Omental fat pad (tissue), 4 donors: Measurements from ENCODE around the gene KRTAP10-6. TPM values are rescaled to one million over a fixed set of nuclear protein-coding genes. Genes with fewer than 3 reads are reported as not detected.
"Not testable (repeated sequence)": the region's sequence is repeated elsewhere in the genome, so short reads cannot be mapped to it uniquely, and the experiment has no call there.

ENCODE experiments used
- ATAC-seq: fragments of 150-250 bp; one replicate; pipeline ENCODE4 v1.9.1; 2016; ENCODE audit warnings: mild to moderate bottlenecking, moderate library complexity; ENCODE audit not compliant: low FRiP score
- DNase-seq: peaks from one replicate; pipeline ENCODE4 v3.0.0-alpha.2; 2019; ENCODE audit warnings: low spot score
- CTCF ChIP-seq, 3 donors: fragments of 450-650 bp; IDR thresholded peaks; one replicate each; pipeline ENCODE4 v1.5.1; 2016 to 2017; ENCODE audit warnings: antibody characterized with exemption in 3 of 3, mild to moderate bottlenecking in 3 of 3, moderate library complexity in 2 of 3
- total RNA-seq, 4 donors: library from RNA; depleted of rRNA; stranded (reverse); fragments of >200 nt; gene quantifications; one replicate each; pipeline ENCODE4 v1.1.0, GENCODE V29; 2016

The KRTAP10-6 gene
- total RNA-seq, 4 donors from 2014 or later, result not detected

- ATAC-seq (no peak), DNase-seq (no peak)
- no peak for TF ChIP-seq CTCF (IDR thresholded peaks at IDR 0.05)
These were observed 2.2 kb upstream of the KRTAP10-6 start for GRCh38 chr21:44594406-44594916.

- no peak for DNase-seq
- no peak for TF ChIP-seq CTCF (IDR thresholded peaks at IDR 0.05)
- no peak for ATAC-seq
These were observed 1.5 kb upstream of the KRTAP10-6 start for GRCh38 chr21:44593598-44594405.

- not testable (repeated sequence) for DNase-seq, ATAC-seq
These were observed 539 bp downstream of the KRTAP10-6 start for GRCh38 chr21:44591801-44592130.

DNA sequence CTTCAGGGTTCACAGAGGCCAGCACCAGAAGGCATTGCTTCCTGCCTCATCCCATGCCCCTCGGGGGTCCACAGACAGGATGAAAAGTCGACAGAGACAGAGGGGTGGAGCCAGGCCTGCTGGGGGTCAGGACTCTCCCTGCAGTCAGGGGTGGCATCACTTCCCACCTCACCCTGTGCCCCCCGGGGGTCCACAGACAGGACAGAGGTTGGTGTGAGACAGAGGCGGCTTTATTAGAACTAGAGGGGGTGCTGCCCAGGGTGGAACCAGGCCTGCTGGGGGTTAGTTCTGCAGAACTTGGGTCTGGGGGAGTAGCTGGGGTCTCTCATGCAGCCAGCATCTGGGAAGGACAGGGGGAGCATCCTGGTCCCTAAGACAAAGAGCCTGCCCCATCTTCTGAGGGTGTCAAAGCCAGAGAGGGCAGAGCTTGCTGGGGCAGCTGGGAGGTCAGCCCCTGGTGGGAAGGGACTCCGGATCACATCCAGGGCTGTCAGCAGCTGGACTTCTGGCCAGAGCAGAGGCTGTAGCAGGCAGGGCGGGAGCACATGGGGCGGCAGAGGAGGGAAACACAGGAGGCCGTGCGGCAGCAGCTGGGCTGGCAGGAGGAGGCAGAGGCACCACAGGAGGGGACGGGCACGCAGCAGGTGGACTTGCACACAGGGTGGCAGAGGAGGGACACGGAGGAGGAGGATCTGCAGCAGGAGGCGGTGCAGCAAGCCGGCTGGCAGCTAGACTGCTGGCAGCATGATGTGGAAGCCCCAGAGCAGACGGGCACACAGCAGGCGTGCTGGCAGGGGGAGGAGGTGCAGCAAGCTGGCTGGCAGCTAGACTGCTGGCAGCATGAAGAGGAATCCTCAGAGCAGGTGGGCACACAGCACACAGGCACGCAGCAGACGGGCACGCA, 1.2 kb downstream of the KRTAP10-6 start:
- ATAC-seq, DNase-seq: not testable (repeated sequence)

GRCh38 chr21:44590311-44590721, 2.0 kb downstream of the KRTAP10-6 start:
- ATAC-seq (no peak), DNase-seq (no peak)
- no peak for TF ChIP-seq CTCF (IDR thresholded peaks at IDR 0.05)

DNA sequence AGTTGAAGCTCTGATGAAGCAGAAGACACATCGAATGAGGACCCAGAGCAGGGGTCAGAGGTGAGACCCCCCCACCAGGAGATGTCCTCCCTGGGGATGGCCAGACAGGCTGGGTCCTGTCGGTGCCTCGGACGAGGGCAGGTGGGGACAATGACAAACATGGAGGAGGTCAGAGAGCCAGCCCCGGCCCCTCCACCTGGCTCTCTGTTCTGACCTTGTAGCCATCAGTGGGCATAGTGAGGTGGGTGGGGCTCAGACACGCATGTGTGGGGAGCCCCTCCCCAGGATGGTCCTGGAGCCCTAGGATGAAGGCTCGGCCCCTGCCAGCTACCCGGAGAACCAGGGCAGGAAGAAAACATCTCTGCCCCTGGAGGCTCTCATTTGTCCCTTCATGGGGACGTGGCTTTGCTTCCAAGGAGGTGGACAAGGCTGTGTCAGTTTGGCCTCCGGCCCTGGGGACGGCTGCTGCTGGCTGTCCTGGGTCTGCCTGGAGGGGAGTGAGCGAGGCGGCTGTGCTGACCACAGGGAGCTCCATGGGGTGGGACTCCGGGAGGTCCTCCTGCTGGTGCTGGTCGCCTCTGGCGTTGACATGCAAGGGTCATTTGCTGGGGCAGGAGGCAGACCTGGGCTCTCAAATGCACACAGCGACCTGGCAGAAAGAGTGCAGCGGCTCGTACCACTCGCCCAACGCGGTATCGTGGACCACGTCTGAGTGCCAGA, 2.6 kb downstream of the KRTAP10-6 start:
- DNase-seq, result no peak
- ATAC-seq, result no peak
- no peak for TF ChIP-seq CTCF (IDR thresholded peaks at IDR 0.05)

DNA sequence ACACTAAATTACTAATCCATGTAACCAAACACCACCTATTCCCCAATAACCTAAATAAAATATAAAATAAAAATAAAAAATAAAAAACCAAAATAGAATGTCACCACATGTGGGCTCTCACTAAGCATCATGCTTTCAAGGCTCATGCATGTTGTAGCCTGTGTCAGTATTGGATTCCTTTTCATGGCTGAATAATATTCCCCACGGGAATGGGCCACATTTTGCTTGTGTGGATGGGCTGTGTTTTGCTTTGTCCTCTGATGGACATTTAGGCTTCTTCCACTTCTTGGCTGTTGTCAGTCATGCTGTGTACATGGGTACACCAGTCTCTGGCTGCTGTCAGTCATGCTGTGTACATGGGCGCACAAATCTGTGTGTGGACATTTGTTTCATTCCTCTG, 3.2 kb downstream of the KRTAP10-6 start:
- ATAC-seq (no peak), DNase-seq (no peak)
- TF ChIP-seq CTCF (IDR thresholded peaks at IDR 0.05), result no peak
